HEK293 (cell line): ENCODE measurements around the gene TTLL10.
"Not testable (repeated sequence)": the region's sequence is repeated elsewhere in the genome, so short reads cannot be mapped to it uniquely, and the experiment has no call there.

ENCODE experiments used
- CTCF ChIA-PET: fragments of 350-600 bp; formaldehyde crosslinking; extraction: SDS; loops from one replicate; lab custom pipeline; 2021; ENCODE audit warnings: antibody characterized with exemption; lab: Yijun Ruan, JAX
- POLR2A ChIA-PET: fragments of 300-600 bp; formaldehyde crosslinking; extraction: SDS; loops from one replicate; lab custom pipeline; 2020; ENCODE audit warnings: antibody characterized with exemption, inconsistent platforms; lab: Yijun Ruan, JAX
- H3K27ac ChIP-seq: fragments of 200-500 bp; sonication (Bioruptor generic); 2 replicates; pipeline ENCODE4 v1.5.1; 2014; ENCODE audit warnings: low read depth, low read length, control low read depth, inconsistent platforms; ENCODE audit errors: extremely low read depth
- H3K36me3 ChIP-seq, 2 experiments: fragments of 200-500 bp in 1 of 2; sonication (Bioruptor generic) in 1 of 2; 1 replicate in 1 of 2; 2 replicates in 1 of 2; pipeline ENCODE4 v1.5.1; 2014 to 2017; ENCODE audit warnings: inconsistent platforms in 2 of 2, low read length in 2 of 2; ENCODE audit not compliant: control insufficient read depth in 2 of 2, insufficient read depth in 1 of 2
- H3K4me1 ChIP-seq: fragments of 200-500 bp; sonication (Bioruptor generic); 2 replicates; pipeline ENCODE4 v1.5.1; 2014; ENCODE audit warnings: mild to moderate bottlenecking, low read length, inconsistent platforms; ENCODE audit not compliant: control insufficient read depth, insufficient read depth
- H3K4me3 ChIP-seq: 2 replicates; pipeline ENCODE4 v1.5.1; 2011; ENCODE audit warnings: low read depth, mild to moderate bottlenecking, control low read depth, low read length, moderate library complexity
- H3K9me3 ChIP-seq: fragments of 200-500 bp; sonication (Bioruptor generic); 2 replicates; pipeline ENCODE4 v1.5.1; 2014; ENCODE audit warnings: low read depth, low read length, inconsistent platforms; ENCODE audit not compliant: control insufficient read depth, insufficient read depth
- EGR2 ChIP-seq: fragments of 450-650 bp; formaldehyde crosslinking; IDR thresholded peaks from 2 replicates; pipeline ENCODE4 v1.5.1; 2016; ENCODE audit warnings: low read depth, missing biosample characterization, missing genetic modification characterization
- KLF10 ChIP-seq: fragments of 450-650 bp; IDR thresholded peaks from 2 replicates; pipeline ENCODE4 v1.5.1; 2018; ENCODE audit warnings: missing biosample characterization, mild to moderate bottlenecking, missing genetic modification characterization
- PRDM4 ChIP-seq: fragments of 450-650 bp; formaldehyde crosslinking; IDR thresholded peaks from 2 replicates; pipeline ENCODE4 v1.5.1; 2017; ENCODE audit warnings: missing biosample characterization, missing genetic modification characterization
- RBAK ChIP-seq: fragments of 450-650 bp; formaldehyde crosslinking; IDR thresholded peaks from 2 replicates; pipeline ENCODE4 v1.5.1; 2016; ENCODE audit warnings: missing biosample characterization, missing genetic modification characterization
- ZBTB21 ChIP-seq: fragments of 450-650 bp; formaldehyde crosslinking; IDR thresholded peaks from 2 replicates; pipeline ENCODE4 v1.5.1; 2017; ENCODE audit warnings: missing biosample characterization, missing genetic modification characterization
- ZEB2 ChIP-seq: fragments of 450-650 bp; formaldehyde crosslinking; IDR thresholded peaks from 2 replicates; pipeline ENCODE4 v1.5.1; 2016; ENCODE audit warnings: missing biosample characterization, missing genetic modification characterization
- ZNF26 ChIP-seq: fragments of 450-650 bp; formaldehyde crosslinking; IDR thresholded peaks from 2 replicates; pipeline ENCODE4 v1.5.1; 2016; ENCODE audit warnings: missing biosample characterization, missing genetic modification characterization
- ZNF521 ChIP-seq: fragments of 450-650 bp; formaldehyde crosslinking; IDR thresholded peaks from 2 replicates; pipeline ENCODE4 v1.5.1; 2017; ENCODE audit warnings: missing biosample characterization, mild to moderate bottlenecking, missing genetic modification characterization
- ZNF544 ChIP-seq: fragments of 450-650 bp; formaldehyde crosslinking; IDR thresholded peaks from 2 replicates; pipeline ENCODE4 v1.5.0; 2017; ENCODE audit warnings: missing biosample characterization, missing genetic modification characterization
- ZNF623 ChIP-seq: fragments of 450-650 bp; formaldehyde crosslinking; IDR thresholded peaks from 2 replicates; pipeline ENCODE4 v1.5.1; 2016; ENCODE audit warnings: missing biosample characterization, missing genetic modification characterization
- ZNF670 ChIP-seq: fragments of 450-650 bp; formaldehyde crosslinking; IDR thresholded peaks from 2 replicates; pipeline ENCODE4 v1.5.1; 2016; ENCODE audit warnings: missing biosample characterization, missing genetic modification characterization, low read depth
- ZNF837 ChIP-seq: fragments of 450-650 bp; formaldehyde crosslinking; IDR thresholded peaks from 2 replicates; pipeline ENCODE4 v1.5.1; 2016; ENCODE audit warnings: missing biosample characterization, missing genetic modification characterization

The TTLL10 gene

GRCh38 chr1:1173061-1173792 is 453 bp upstream of the TTLL10 start:
- H3K4me3 ChIP-seq = no peak overlapping the region
- CTCF ChIA-PET = no interaction called here
- H3K4me1 ChIP-seq = no peaks in the 10 kb centered on the region

GRCh38 chr1:1175221-1176062 is 1.8 kb downstream of the TTLL10 start:
- Histone ChIP-seq H3K9me3 (no peaks in the 10 kb centered on the region), H3K4me3 (no peak overlapping the region)
- CTCF ChIA-PET = no interaction called here
- POLR2A ChIA-PET = no interaction called here
- TF ChIP-seq ZNF26 (tag by site-specific recombination) (no peak), ZBTB21 (tag by site-specific recombination) (no peak), ZNF623 (tag by site-specific recombination) (no peak), ZNF544 (tag by site-specific recombination) (no peak), PRDM4 (tag by site-specific recombination) (no peak), ZNF521 (tag by site-specific recombination) (no peak), ZNF670 (tag by site-specific recombination) (no peak), RBAK (tag by site-specific recombination) (no peak), KLF10 (tag by site-specific recombination) (no peak)
- TF ChIP-seq, all 188 proteins: peak for 0
- Histone ChIP-seq H3K27ac (no peak overlapping the region), H3K4me1 (no peaks in the 10 kb centered on the region), H3K36me3 (no peaks in the 10 kb centered on the region)

More at GRCh38 chr1:1173061-1173792, 453 bp upstream of the TTLL10 start:
- no peak overlapping the region for H3K27ac ChIP-seq
- no peaks in the 10 kb centered on the region for H3K36me3 ChIP-seq
- TF ChIP-seq EGR2 (0 out of 2 replicates have a peak, but pooled peaks have one; percentile 10), ZNF837 (tag by site-specific recombination) (no peak)
- POLR2A ChIA-PET = interaction anchor here (0.7 kb wide), 1 partner anchor 209 kb away, joined by 4 read pairs; no protein-coding TSS in a partner anchor
- no peaks in the 10 kb centered on the region for H3K9me3 ChIP-seq

- TF ChIP-seq ZEB2 (tag by site-specific recombination) = peak; percentile 76
- POLR2A ChIA-PET, H3K27ac ChIP-seq, H3K36me3 ChIP-seq, H3K4me1 ChIP-seq, H3K4me3 ChIP-seq, CTCF ChIA-PET, H3K9me3 ChIP-seq: not testable (repeated sequence)
These were observed 2.5 kb downstream of the TTLL10 start for GRCh38 chr1:1176063-1176761.
